PC-3 (cell line): Measurements from ENCODE around the gene SLC22A5. TPM values are rescaled to one million over a fixed set of nuclear protein-coding genes. Genes with fewer than 3 reads are reported as not detected.

Source experiments
- ATAC-seq: fragments of 200-7000 bp; cut with Tn5 transposase; 2 replicates; pipeline ENCODE4 v1.9.1; 2020; ENCODE audit warnings: mild to moderate bottlenecking, moderate library complexity
- BruUV-seq: library from RNA; stranded (reverse); fragments of 400-500 nt; replicated peaks from 2 replicates; lab custom pipeline; 2021; lab: Mats Ljungman, UMichigan
- CTCF ChIA-PET: fragments of 300-600 bp; sonication (Branson Sonifier 250); formaldehyde crosslinking; loops from one replicate; lab custom pipeline; 2022; ENCODE audit warnings: antibody characterized with exemption; lab: Charles Lee
- POLR2A ChIA-PET: fragments of 300-600 bp; sonication (Branson Sonifier 250); formaldehyde crosslinking; loops from one replicate; lab custom pipeline; 2022; ENCODE audit warnings: antibody characterized with exemption; ENCODE audit not compliant: unreplicated experiment; lab: Charles Lee
- DNase-seq: peaks from one replicate; pipeline ENCODE4 v3.0.0-alpha.2; 2015
- H2AFZ ChIP-seq: fragments of 300-600 bp; sonication (generic); 2 replicates; pipeline ENCODE4 v1.6.0; 2016; ENCODE audit warnings: antibody characterized with exemption, low read length
- H3F3A ChIP-seq: fragments of 300-600 bp; sonication (generic); one replicate; pipeline ENCODE4 v1.6.0; 2017; ENCODE audit warnings: antibody characterized with exemption, low read length, control low read depth, mild to moderate bottlenecking; ENCODE audit not compliant: unreplicated experiment
- H3K27ac ChIP-seq: fragments of 300-600 bp; sonication (generic); 2 replicates; pipeline ENCODE4 v1.5.1; 2016; ENCODE audit warnings: mild to moderate bottlenecking, low read length
- H3K27me3 ChIP-seq: fragments of 300-600 bp; sonication (generic); 2 replicates; pipeline ENCODE4 v1.6.1; 2016; ENCODE audit warnings: low read length, mixed read lengths
- H3K36me3 ChIP-seq: fragments of 300-600 bp; sonication (generic); 2 replicates; pipeline ENCODE4 v1.6.1; 2016; ENCODE audit warnings: low read depth, mixed run types, low read length, mixed read lengths
- H3K4me1 ChIP-seq: fragments of 300-600 bp; sonication (generic); 2 replicates; pipeline ENCODE4 v1.5.1; 2016; ENCODE audit warnings: low read length; ENCODE audit not compliant: insufficient read depth
- H3K4me2 ChIP-seq: fragments of 300-600 bp; sonication (generic); 2 replicates; pipeline ENCODE4 v1.6.0; 2016; ENCODE audit warnings: low read length
- H3K4me3 ChIP-seq: fragments of 300-600 bp; sonication (generic); 2 replicates; pipeline ENCODE4 v1.5.1; 2016; ENCODE audit warnings: mild to moderate bottlenecking, low read length, mixed read lengths
- H3K79me2 ChIP-seq: fragments of 300-600 bp; sonication (generic); 2 replicates; pipeline ENCODE4 v1.6.1; 2017; ENCODE audit warnings: low read length, mixed read lengths
- H3K9ac ChIP-seq: fragments of 300-600 bp; sonication (generic); 2 replicates; pipeline ENCODE4 v1.6.0; 2016; ENCODE audit warnings: mild to moderate bottlenecking, low read length
- H3K9me2 ChIP-seq: fragments of 300-600 bp; sonication (generic); replicated peaks from 2 replicates; pipeline ENCODE4 v1.6.1; 2016; ENCODE audit warnings: mixed run types, low read length, mixed read lengths
- H3K9me3 ChIP-seq: fragments of 300-600 bp; sonication (generic); 2 replicates; pipeline ENCODE4 v1.6.1; 2016; ENCODE audit warnings: low read length, mixed read lengths
- H4K20me1 ChIP-seq: fragments of 300-600 bp; sonication (generic); 2 replicates; pipeline ENCODE4 v1.6.1; 2016; ENCODE audit warnings: low read length, mixed read lengths
- EZH2 ChIP-seq: fragments of 300-600 bp; sonication (generic); IDR thresholded peaks from one replicate; pipeline ENCODE4 v1.6.1; 2017; ENCODE audit warnings: antibody characterized with exemption, mild to moderate bottlenecking, low read length; ENCODE audit not compliant: unreplicated experiment
- EZH2phosphoT487 ChIP-seq: fragments of 300-600 bp; sonication (generic); IDR thresholded peaks from 2 replicates; pipeline ENCODE4 v1.6.1; 2018; ENCODE audit warnings: mild to moderate bottlenecking, antibody characterized with exemption, low read length, borderline replicate concordance
- intact Hi-C: fragments of 100-400 bp; cut with micrococcal nuclease; formaldehyde crosslinking; loops from 2 replicates; pipeline ENCODE4 v1.9.0; 2023
- total RNA-seq: library from RNA; depleted of rRNA; stranded (reverse); fragments of >200 nt; gene quantifications from 2 replicates; pipeline ENCODE4 v1.2.3, GENCODE V29; 2014
- TF ChIP-seq, protein P1 (sequence below): fragments of 300-600 bp; sonication (generic); conservative IDR thresholded peaks from 2 replicates; pipeline ENCODE4 v1.5.1; 2017; ENCODE audit warnings: antibody characterized with exemption, low read depth, mild to moderate bottlenecking, low read length

SLC22A5 gene
- total RNA-seq, 1 experiment from 2014 or later = 8.2 TPM

DNA sequence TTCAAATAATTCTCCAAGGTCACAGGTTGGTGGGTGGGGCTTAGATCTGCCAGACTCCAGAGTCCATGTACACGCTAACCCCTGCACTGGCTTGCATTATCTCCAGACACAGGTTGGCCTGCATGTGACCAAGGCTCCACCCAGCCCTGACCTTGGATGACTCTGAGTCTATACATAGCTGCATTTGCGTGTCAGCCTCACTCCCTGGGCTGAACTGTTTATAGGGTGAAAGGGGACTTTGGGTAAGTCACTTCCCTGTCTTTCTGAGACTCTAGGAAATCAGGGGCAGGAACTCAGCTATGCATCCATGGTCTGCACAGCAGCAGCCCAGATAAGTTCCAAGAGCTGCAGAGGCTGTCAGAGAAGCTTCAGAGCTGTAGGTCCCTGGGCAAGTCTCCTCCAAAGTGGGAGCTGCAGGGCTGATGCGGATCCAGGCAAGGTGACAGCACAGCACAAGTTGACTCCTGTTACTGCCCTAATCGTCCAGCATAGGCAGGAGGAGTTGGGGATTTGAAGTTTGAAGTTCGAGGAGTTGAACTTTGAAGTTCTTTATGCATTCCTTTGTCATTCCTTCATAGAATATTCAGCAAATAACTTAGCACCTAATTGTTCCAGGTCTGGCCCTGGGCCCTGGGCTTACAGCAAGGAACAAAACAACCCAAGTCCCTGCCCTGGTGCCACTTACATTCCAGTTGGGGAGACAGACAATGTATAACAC lies 53.4 kb downstream of the SLC22A5 start:
- Histone ChIP-seq H2AFZ (no peak overlapping the region), H3K9ac (no peak overlapping the region; the same call in 1 of the 2 replicates), H3K27me3 (no peaks in the 10 kb centered on the region), H3K4me2 (0 out of 2 replicates have a peak overlapping the region, but pooled peaks have one; percentile 15), H3K36me3 (no peaks in the 10 kb centered on the region), H3K27ac (peak overlapping the region; percentile 39), H3K9me3 (no peaks in the 10 kb centered on the region), H4K20me1 (no peaks in the 10 kb centered on the region), H3K4me1 (peaks cover 62% of the 10 kb centered on the region), H3F3A (no peaks in the 10 kb centered on the region), H3K79me2 (0 out of 2 replicates have a peak, but pooled peaks cover 2% of the 10 kb centered on the region), H3K9me2 (no peaks in the 10 kb centered on the region), H3K4me3 (no peak overlapping the region)
- ChIA-PET CTCF (no interaction called here), POLR2A (interaction anchor here (0.6 kb wide), 1 partner anchor 213 kb away, joined by 3 read pairs; no protein-coding TSS in a partner anchor)
- DNase-seq (peak; percentile 45), ATAC-seq (peak; percentile 9; the same call in 1 of the 2 replicates)
- no peak for TF ChIP-seq EZH2
- TF ChIP-seq EZH2phosphoT487 = no peak
- TF ChIP-seq, protein P1, sequence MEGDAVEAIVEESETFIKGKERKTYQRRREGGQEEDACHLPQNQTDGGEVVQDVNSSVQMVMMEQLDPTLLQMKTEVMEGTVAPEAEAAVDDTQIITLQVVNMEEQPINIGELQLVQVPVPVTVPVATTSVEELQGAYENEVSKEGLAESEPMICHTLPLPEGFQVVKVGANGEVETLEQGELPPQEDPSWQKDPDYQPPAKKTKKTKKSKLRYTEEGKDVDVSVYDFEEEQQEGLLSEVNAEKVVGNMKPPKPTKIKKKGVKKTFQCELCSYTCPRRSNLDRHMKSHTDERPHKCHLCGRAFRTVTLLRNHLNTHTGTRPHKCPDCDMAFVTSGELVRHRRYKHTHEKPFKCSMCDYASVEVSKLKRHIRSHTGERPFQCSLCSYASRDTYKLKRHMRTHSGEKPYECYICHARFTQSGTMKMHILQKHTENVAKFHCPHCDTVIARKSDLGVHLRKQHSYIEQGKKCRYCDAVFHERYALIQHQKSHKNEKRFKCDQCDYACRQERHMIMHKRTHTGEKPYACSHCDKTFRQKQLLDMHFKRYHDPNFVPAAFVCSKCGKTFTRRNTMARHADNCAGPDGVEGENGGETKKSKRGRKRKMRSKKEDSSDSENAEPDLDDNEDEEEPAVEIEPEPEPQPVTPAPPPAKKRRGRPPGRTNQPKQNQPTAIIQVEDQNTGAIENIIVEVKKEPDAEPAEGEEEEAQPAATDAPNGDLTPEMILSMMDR = no peak
- intact Hi-C loops = no loop called here
- no TSS peak for BruUV-seq

DNA sequence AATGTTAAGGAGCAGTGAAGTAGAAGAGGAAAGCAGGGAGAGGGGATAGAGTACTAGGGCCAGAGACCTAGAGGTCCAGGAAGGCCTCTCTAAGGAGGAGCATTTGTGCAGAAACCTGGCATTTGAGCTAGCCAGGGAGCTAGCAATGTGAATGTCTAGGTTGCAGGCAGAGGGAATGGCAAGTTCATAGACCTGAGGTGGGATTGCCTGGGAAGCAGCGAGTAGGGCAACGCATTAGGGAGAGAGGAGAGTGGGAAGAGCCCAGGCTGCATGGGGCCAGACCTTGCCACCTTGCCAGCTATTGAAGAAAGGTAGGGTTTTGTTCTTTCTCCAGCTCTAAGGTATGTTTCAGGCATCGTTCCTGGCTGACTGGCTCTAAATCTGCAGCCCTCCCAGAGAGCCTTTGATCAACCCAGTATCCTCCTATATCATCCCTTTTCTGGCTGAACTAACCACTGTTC lies 54.0 kb downstream of the SLC22A5 start:
- no peak for DNase-seq
- H3K36me3 ChIP-seq = no peaks in the 10 kb centered on the region
- 0 out of 2 replicates have a peak, but pooled peaks cover 5% of the 10 kb centered on the region for H3K79me2 ChIP-seq
- H3K27me3 ChIP-seq = no peaks in the 10 kb centered on the region
- H3K27ac ChIP-seq = peak overlapping the region; percentile 39
- H4K20me1 ChIP-seq = no peaks in the 10 kb centered on the region
- ATAC-seq = no peak
- intact Hi-C loops = no loop called here
- no peak overlapping the region for H2AFZ ChIP-seq
- BruUV-seq = no TSS peak
- H3K9me3 ChIP-seq = no peaks in the 10 kb centered on the region
- no peak overlapping the region for H3K4me3 ChIP-seq
- no peak overlapping the region for H3K4me2 ChIP-seq
- no peaks in the 10 kb centered on the region for H3K9me2 ChIP-seq
- TF ChIP-seq EZH2 (no peak), EZH2phosphoT487 (no peak)
- TF ChIP-seq, protein P1 = no peak
- H3F3A ChIP-seq = no peaks in the 10 kb centered on the region
- no peak overlapping the region; the same call in 1 of the 2 replicates for H3K9ac ChIP-seq
- ChIA-PET POLR2A (no interaction called here), CTCF (no interaction called here)
- peaks cover 68% of the 10 kb centered on the region for H3K4me1 ChIP-seq
